Stimulated activated memory B cell treated with anti-CD40 and anti-IgM and Interleukin-4, amounts not matched to agents 10 μg/mL and 1 μg/mL and 100 μg/mL, for 72 hours (primary cell): ENCODE results near the gene PRPF38B.
"Not testable (repeated sequence)": the region's sequence is repeated elsewhere in the genome, so short reads cannot be mapped to it uniquely, and the experiment has no call there.

Experiments used
- ATAC-seq: fragments of 150-1000 bp; cut with Tn5 transposase; 2 replicates; pipeline ENCODE4 v1.10.0; 2021
- H3K27ac Mint-ChIP-seq: one replicate; pipeline ENCODE4 v1.8.0; 2022; ENCODE audit warnings: mild to moderate bottlenecking, mixed read lengths
- H3K27me3 Mint-ChIP-seq: one replicate; pipeline ENCODE4 v1.8.0; 2022; ENCODE audit warnings: mixed read lengths
- H3K36me3 Mint-ChIP-seq: one replicate; pipeline ENCODE4 v1.8.0; 2022; ENCODE audit warnings: mixed read lengths
- H3K4me1 Mint-ChIP-seq: one replicate; pipeline ENCODE4 v1.8.0; 2022; ENCODE audit warnings: mixed read lengths
- H3K4me3 Mint-ChIP-seq: one replicate; pipeline ENCODE4 v1.8.0; 2022; ENCODE audit warnings: mild to moderate bottlenecking, moderate library complexity, mixed read lengths
- H3K9me3 Mint-ChIP-seq: one replicate; pipeline ENCODE4 v1.8.0; 2022; ENCODE audit warnings: mixed read lengths

PRPF38B gene

DNA sequence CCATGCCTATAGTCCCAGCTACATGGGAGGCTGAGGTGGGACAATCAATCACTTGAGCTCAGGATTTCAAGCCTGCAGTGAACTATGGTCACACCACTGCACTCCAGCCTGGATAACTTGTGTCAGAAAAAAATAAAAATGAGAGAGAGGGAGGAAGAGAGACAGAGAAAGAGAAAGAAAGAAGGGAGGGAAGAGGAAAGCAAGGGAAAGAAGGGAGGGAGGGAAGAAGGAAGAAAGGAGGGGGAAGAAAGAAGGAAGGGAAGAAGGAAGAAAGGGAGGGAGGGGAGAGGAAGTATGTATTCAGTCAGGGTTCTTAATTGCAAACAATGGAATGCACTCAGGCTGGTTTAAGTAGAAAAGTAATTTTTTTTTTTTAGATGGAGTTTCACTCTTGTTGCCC lies 23.3 kb upstream of the PRPF38B start:
- H3K4me3 Mint-ChIP-seq: no peak overlapping the region

DNA sequence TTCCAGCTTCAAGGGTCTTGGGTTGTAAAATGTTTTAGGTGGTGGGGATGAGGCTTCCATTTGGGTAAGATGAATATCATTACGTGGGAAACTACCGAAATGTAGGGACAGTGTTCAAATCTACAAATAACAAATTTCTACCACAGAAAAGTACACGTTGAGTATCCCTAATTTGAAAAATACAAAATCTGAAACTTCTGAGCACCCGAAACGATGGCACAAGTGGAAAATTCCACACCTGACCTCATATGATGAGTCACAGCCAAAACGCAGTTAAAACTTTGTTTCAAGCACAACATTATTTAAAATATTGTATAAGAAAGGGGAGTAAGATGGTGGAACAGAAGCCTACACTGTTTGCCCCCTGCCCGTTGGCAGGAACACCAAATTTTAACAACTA lies 22.4 kb upstream of the PRPF38B start:
- Mint-ChIP-seq H3K4me1 (no peaks in the 10 kb centered on the region), H3K4me3 (no peak overlapping the region), H3K27ac (no peak overlapping the region), H3K27me3 (peaks cover 50% of the 10 kb centered on the region), H3K9me3 (no peaks in the 10 kb centered on the region), H3K36me3 (no peaks in the 10 kb centered on the region)
- ATAC-seq: no peak

More for the DNA sequence above, 23.3 kb upstream of the PRPF38B start:
- Mint-ChIP-seq H3K27me3 (peaks cover 43% of the 10 kb centered on the region), H3K4me1 (no peaks in the 10 kb centered on the region), H3K9me3 (no peaks in the 10 kb centered on the region), H3K27ac (no peak overlapping the region), H3K36me3 (no peaks in the 10 kb centered on the region)
- no peak for ATAC-seq

DNA sequence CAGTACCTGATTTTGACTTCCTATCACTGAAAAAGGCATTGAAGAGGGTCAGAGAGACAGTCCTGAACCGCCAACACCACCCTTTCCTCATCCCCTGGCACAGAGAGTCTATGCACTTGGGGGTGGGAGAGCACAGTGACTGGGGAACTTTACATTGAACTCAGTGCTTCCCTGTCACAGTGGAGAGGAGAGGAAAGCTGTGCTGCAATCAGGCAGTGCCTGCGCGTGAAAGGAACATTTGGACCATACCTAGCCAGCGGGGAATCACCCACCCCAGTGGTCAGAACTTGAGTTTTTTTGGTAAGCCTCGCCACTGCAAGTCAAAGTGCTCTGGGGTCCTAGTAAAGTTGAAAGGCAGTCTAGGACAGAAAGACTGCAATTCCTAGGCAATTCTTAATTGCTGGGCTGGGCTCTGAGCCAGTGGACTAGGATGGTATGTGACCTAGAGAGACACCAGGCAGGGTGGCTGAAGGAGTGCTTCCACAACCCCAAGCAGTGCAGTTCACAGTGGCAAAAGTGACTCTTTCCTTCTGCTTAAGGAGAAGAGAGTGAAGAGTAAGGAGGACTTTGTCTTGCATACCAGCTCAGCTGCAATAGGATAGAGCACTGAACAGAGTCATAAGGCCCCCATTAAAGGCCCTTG lies 21.9 kb upstream of the PRPF38B start:
- no peak overlapping the region for H3K27ac Mint-ChIP-seq
- H3K36me3 Mint-ChIP-seq: no peaks in the 10 kb centered on the region
- no peak for ATAC-seq

DNA sequence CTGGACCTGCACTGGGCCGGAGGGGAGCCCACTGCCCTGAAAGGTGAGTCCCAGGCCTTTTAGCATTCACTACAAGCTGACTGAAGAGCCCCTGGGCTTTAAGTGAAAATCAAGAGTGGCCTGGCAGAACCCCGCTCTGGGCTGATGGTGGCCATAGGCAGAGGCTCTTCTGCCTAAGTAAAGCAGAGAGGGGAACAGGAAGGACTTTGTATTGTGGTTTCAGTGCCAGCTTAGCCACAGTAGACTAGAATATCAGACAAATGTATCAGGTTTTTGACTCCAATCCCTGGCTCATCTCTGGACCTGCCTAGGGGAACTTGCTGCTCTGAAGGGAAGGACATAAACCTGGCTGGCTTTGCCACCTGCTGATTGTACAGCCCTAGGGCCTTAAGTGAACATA lies 21.0 kb upstream of the PRPF38B start:
- Mint-ChIP-seq H3K4me3 (no peak overlapping the region), H3K27me3 (peaks cover 52% of the 10 kb centered on the region), H3K9me3 (no peaks in the 10 kb centered on the region), H3K27ac (no peak overlapping the region), H3K4me1 (no peaks in the 10 kb centered on the region), H3K36me3 (no peaks in the 10 kb centered on the region)
- no peak for ATAC-seq

More for the DNA sequence above, 21.9 kb upstream of the PRPF38B start:
- Mint-ChIP-seq H3K4me3 (no peak overlapping the region), H3K9me3 (no peaks in the 10 kb centered on the region), H3K27me3 (peaks cover 52% of the 10 kb centered on the region), H3K4me1 (no peaks in the 10 kb centered on the region)

DNA sequence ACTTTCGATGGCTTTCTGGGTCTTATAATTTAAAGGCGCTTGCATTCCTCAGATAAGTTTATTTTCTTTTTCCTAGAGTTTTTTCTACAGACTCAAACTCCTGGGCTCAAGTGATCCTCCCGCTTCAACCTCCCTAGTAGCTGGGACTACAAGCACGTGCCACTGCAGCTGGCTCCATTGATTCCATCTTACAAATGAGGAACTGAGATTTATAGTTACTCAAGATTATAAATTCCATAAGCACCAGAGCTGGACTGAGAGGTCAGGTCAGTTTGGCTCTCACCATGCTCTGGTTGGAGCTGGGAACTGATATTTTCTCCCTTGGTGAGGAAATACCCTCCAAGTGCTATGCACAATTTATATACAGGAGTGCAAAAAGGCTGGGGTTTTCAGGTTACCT lies 13.4 kb upstream of the PRPF38B start:
- H3K36me3 Mint-ChIP-seq: no peaks in the 10 kb centered on the region
- ATAC-seq: no peak
- no peak overlapping the region for H3K4me3 Mint-ChIP-seq
- no peaks in the 10 kb centered on the region for H3K9me3 Mint-ChIP-seq
- H3K27me3 Mint-ChIP-seq: peaks cover 26% of the 10 kb centered on the region
- no peak overlapping the region for H3K27ac Mint-ChIP-seq
- no peaks in the 10 kb centered on the region for H3K4me1 Mint-ChIP-seq

DNA sequence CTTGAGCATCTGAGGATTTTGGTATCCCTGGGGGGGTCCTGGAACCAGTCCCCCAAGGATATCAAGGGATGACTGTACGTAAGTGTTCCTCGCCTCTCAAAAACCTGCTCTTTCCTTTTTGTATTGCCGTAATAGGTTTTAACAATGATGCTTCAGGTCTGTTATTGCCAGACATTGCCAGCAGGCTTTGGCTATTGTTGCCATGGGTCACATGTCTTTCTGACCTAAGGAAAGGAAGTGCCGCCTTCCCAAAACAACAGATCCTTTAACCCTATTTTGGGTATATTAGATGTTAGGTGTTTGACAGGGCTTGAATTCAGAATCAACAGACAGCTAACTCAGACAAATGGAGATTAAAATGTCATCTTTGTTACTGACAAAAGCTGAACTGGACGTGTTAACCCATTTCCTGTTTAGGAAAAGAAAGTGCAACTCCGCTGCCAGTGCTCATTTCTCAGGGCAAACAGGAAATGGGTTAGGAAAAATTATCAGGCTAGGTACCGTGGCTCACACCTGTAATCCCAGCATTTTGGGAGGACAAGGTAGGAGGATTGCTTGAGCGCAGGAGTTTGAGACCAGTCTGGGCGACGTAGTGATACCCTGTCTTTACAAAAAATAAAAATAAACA lies 12.4 kb upstream of the PRPF38B start:
- ATAC-seq: no peak
- H3K4me1 Mint-ChIP-seq: no peaks in the 10 kb centered on the region
- no peaks in the 10 kb centered on the region for H3K36me3 Mint-ChIP-seq
- H3K9me3 Mint-ChIP-seq: no peaks in the 10 kb centered on the region
- no peak overlapping the region for H3K27ac Mint-ChIP-seq
- peaks cover 19% of the 10 kb centered on the region for H3K27me3 Mint-ChIP-seq
- peak overlapping the region; percentile 23 for H3K4me3 Mint-ChIP-seq

DNA sequence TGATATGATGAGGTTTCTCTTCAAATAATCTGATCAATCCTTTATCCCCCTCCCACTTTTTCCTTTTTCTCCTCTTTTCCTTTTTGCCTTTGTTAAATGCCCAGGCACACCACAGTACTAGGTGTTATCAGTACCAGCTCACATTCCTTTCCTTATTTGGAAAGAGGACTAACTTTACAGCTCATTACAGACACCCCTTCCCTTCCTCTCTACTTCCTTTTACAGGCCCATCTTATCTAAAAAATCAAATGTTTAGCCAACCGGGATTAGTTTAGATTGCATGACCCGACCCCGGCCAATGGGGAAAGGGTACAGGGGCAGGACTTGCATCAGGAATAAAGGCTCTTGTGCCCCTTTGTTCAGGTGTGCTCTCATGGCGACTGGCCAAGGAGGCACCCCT lies 10.4 kb upstream of the PRPF38B start:
- not testable (repeated sequence) for ATAC-seq, H3K9me3 Mint-ChIP-seq, H3K27ac Mint-ChIP-seq, H3K4me3 Mint-ChIP-seq, H3K4me1 Mint-ChIP-seq, H3K36me3 Mint-ChIP-seq
- H3K27me3 Mint-ChIP-seq: peaks cover 17% of the 10 kb centered on the region

DNA sequence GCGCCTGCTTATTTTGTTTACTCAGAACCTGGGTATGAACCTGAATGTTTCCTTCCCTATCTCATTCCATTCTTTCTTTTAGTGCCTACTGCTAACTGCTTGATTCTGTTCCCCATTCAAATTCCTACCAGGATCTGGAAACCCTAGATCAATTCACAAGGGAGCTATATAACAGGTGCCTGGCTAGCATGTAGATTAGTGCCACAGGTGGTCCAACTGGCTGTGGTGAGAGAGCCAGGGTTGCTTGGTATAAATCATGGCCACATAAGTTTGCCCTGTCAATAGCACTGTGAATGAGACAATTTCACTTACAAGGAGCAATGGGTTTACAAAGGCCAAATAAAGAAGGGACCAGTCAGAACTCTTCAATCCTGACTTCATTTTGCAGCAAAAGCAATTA lies 6.6 kb upstream of the PRPF38B start:
- Mint-ChIP-seq H3K36me3 (no peaks in the 10 kb centered on the region), H3K9me3 (no peaks in the 10 kb centered on the region), H3K27ac (no peak overlapping the region), H3K4me3 (no peak overlapping the region), H3K27me3 (peaks cover 17% of the 10 kb centered on the region), H3K4me1 (peaks cover 4% of the 10 kb centered on the region)
- no peak for ATAC-seq

DNA sequence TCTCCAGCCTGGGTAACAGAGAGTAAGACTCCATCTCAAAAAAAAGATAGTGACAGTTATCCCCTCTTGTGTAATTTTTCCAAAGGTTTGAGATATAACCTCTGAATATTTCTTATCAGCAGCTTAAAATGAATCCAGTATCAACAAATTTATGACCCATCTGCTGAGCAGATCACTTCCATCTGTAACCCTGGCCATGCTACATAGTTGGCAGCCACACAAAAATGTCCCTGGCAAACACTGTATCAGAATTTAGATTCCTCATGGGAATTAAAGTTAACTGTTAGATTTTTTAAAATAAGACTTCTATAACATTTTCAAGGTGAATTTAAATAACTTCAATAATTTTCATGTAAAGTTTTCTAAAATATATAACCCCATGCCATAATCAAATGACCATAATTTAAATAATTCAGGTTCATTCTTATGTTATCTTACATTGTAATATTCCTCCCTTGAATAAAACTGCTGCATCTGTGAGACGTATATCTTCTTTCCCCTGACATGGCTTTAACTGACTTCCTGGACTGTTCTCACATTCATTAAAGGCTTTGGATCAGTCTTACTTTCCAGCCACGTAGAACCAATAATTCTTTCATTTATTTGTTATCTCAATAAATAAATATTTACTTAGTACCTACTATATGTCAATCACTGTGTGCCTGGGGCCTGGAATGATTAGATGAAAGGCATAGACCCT lies 5.3 kb upstream of the PRPF38B start:
- no peak for ATAC-seq
- peaks cover 16% of the 10 kb centered on the region for H3K4me1 Mint-ChIP-seq
- H3K27ac Mint-ChIP-seq: no peak overlapping the region
- H3K27me3 Mint-ChIP-seq: peaks cover 6% of the 10 kb centered on the region
- H3K36me3 Mint-ChIP-seq: no peaks in the 10 kb centered on the region
- no peaks in the 10 kb centered on the region for H3K9me3 Mint-ChIP-seq
- H3K4me3 Mint-ChIP-seq: no peak overlapping the region

DNA sequence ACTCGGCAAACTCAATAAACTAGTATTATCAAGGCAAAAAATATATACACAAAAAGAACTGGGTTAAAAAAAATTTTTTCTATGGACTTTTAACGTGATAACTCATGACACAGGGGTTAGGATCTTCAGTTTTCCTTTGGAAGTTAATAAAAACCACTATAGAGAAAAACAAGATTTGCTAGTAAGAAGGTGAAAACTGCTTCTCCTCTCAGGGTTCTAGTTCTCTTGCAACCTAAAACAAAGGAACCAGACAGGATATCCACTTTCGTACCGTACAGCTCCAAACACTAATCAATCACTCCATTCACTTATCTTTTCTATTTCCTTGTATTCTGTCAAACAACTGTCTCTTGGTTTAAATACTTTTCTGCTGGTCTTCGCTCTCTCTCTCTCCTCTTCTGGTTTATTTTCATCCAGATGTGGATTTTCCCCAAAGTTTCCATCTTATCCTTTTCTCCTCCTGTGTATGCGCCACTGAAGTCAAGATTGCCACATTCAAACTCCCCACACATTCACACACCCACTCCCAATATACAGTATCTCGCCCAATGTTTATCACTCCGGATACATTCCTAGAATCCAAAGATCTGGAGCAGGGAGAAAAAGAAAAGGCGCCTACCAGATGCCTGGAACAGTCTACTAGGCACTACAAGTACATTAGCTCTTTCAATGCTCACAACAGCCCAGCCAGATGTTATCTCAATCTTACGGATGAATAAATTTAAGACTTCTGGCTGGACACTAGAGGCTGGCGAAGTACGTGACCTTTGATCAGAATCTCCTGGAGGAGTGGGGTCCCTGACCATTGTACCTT lies 775 bp upstream of the PRPF38B start:
- ATAC-seq: no peak
- Mint-ChIP-seq H3K27me3 (no peaks in the 10 kb centered on the region), H3K4me1 (peaks cover 42% of the 10 kb centered on the region), H3K27ac (peak overlapping the region; percentile 100), H3K9me3 (no peaks in the 10 kb centered on the region), H3K36me3 (peaks cover 14% of the 10 kb centered on the region), H3K4me3 (peak overlapping the region; percentile 98)

DNA sequence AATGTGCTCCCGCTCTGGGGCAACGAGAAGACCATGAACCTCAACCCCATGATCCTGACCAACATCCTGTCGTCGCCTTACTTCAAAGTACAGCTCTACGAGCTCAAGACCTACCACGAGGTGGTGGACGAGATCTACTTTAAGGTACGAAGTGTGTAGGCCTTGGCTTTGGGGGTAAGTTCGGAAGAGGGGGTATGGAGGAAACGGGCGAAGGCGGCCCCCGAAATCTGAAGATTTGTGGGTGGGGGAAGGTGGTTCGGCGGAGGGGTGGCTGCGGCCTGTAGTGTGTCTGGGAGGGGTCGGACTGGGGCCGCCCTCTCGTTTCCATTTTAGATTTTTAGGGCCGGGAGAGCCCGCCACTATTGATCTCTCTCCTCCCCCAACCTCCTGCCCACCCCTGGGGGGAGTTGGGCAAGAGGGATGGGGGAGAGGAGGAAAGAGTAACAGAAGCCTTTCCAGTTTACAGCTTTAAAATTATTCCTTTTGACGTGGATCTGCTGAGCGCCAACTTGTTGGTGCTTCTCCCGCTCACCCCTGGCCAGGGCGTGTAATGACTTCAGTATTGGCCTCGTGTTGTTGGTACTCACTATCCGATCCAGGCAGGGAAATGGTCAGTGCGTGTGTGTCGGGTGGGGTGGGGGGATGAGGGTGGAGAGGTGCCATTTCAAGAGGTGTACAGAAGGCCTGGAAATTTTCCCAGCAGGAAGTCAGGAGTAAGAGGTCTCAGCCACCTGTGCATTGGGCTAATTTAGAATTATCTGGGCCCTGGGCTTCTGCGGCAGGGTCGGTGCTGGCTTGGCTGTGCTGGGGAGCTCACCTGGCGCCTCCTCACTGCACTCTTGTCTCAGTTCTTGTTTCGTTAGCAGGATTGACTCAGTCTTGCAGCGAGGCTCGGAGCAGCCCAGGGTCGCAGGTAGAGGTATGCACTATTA lies 880 bp downstream of the PRPF38B start:
- peak overlapping the region; percentile 98 for H3K4me3 Mint-ChIP-seq
- peaks cover 42% of the 10 kb centered on the region for H3K4me1 Mint-ChIP-seq
- H3K27ac Mint-ChIP-seq: peak overlapping the region; percentile 100
- H3K9me3 Mint-ChIP-seq: no peaks in the 10 kb centered on the region
- peaks cover 22% of the 10 kb centered on the region for H3K36me3 Mint-ChIP-seq
- H3K27me3 Mint-ChIP-seq: no peaks in the 10 kb centered on the region
- ATAC-seq: peak; percentile 77

DNA sequence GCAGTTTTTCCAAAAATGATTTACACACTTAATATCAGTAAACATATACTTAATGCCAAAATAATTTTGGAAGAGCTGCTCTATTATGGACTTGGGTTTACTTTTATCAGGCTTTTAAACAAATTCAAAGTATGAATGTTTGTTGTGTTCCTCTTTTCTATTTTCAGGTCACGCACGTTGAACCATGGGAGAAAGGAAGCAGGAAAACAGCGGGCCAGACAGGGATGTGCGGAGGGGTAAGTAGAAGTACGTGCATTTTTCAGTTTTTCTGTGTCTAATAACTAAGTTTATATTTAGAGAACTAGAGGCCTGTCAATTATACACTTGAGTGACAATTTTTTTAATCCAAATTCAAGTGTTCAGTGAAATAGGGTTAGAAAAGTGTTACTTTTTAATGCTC lies 3.4 kb downstream of the PRPF38B start:
- Mint-ChIP-seq H3K4me3 (no peak overlapping the region), H3K27ac (peak overlapping the region; percentile 64), H3K4me1 (peaks cover 49% of the 10 kb centered on the region), H3K9me3 (peaks cover 4% of the 10 kb centered on the region), H3K27me3 (no peaks in the 10 kb centered on the region), H3K36me3 (peaks cover 47% of the 10 kb centered on the region)
- no peak for ATAC-seq

DNA sequence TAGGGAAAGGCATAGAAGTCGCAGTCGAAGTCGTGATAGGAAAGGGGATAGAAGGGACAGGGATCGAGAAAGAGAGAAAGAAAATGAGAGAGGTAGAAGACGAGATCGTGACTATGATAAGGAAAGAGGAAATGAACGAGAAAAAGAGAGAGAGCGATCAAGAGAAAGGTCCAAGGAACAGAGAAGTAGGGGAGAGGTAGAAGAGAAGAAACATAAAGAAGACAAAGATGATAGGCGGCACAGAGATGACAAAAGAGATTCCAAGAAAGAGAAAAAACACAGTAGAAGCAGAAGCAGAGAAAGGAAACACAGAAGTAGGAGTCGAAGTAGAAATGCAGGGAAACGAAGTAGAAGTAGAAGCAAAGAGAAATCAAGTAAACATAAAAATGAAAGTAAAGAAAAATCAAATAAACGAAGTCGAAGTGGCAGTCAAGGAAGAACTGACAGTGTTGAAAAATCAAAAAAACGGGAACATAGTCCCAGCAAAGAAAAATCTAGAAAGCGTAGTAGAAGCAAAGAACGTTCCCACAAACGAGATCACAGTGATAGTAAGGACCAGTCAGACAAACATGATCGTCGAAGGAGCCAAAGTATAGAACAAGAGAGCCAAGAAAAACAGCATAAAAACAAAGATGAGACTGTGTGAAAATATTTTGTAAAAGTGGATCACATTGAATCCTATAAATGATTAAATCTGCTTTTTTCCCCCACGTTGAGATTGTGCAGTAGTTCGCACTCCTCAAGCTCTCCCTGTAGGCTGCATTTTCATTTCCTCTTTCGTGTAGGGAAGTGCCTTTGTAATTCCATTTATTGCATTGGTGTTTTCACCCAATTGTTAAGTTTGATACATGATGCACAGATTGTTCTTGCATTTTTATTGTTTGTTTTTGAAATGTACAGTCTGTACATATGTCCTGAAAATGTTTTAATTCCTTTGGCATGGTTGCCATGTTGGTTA lies 7.5 kb downstream of the PRPF38B start:
- Mint-ChIP-seq H3K27me3 (no peaks in the 10 kb centered on the region), H3K4me1 (peaks cover 17% of the 10 kb centered on the region), H3K9me3 (peaks cover 4% of the 10 kb centered on the region), H3K36me3 (peaks cover 49% of the 10 kb centered on the region), H3K4me3 (no peak overlapping the region), H3K27ac (no peak overlapping the region)
- ATAC-seq: no peak
